ENCODE data around the gene PTAR1. TPM values are rescaled to one million over a fixed set of nuclear protein-coding genes. Genes with fewer than 3 reads are reported as not detected.
A peak's percentile ranks its signal among the peaks of the same experiment; 100 is the strongest.

Gene PTAR1
- polyA plus RNA-seq, 3 donors = 51.4 to 63.1 (median 62.6) TPM

GRCh38 chr9:69696802-69697201 lies 63.0 kb downstream of the PTAR1 start:
- DNase-seq (ENCODE audit: extremely low read depth in 1 of 11, low read depth in 9 of 11, low spot score in 4 of 11) = no peak

GRCh38 chr9:69689991-69690538 lies 69.7 kb downstream of the PTAR1 start:
- DNase-seq (ENCODE audit: extremely low read depth in 1 of 11, low read depth in 9 of 11, low spot score in 4 of 11) = no peak

GRCh38 chr9:69683927-69684326 lies 75.9 kb downstream of the PTAR1 start:
- no peak for DNase-seq (ENCODE audit: extremely low read depth in 1 of 11, low read depth in 9 of 11, low spot score in 4 of 11)

GRCh38 chr9:69678843-69679538 lies 80.8 kb downstream of the PTAR1 start:
- DNase-seq (ENCODE audit: extremely low read depth in 1 of 11, low read depth in 9 of 11, low spot score in 4 of 11) = no peak

GRCh38 chr9:69677931-69678330 lies 81.9 kb downstream of the PTAR1 start:
- no peak for DNase-seq (ENCODE audit: extremely low read depth in 1 of 11, low read depth in 9 of 11, low spot score in 4 of 11)

GRCh38 chr9:69675563-69675962 lies 84.2 kb downstream of the PTAR1 start:
- no peak for DNase-seq (ENCODE audit: extremely low read depth in 1 of 11, low read depth in 9 of 11, low spot score in 4 of 11)

- DNase-seq (ENCODE audit: extremely low read depth in 1 of 11, low read depth in 9 of 11, low spot score in 4 of 11) = peak in 1 of 11 donors; percentile 31
Measured at GRCh38 chr9:69674716-69675438, 84.9 kb downstream of the PTAR1 start.

GRCh38 chr9:69674112-69674685 lies 85.6 kb downstream of the PTAR1 start:
- no peak for DNase-seq (ENCODE audit: extremely low read depth in 1 of 11, low read depth in 9 of 11, low spot score in 4 of 11)

GRCh38 chr9:69673311-69673640 lies 86.5 kb downstream of the PTAR1 start:
- no peak for DNase-seq (ENCODE audit: extremely low read depth in 1 of 11, low read depth in 9 of 11, low spot score in 4 of 11)

GRCh38 chr9:69672596-69673310 lies 87.1 kb downstream of the PTAR1 start:
- peak; percentile 73 to 91 (median 83) for DNase-seq (ENCODE audit: extremely low read depth in 1 of 11, low read depth in 9 of 11, low spot score in 4 of 11)

GRCh38 chr9:69671879-69672595 lies 87.8 kb downstream of the PTAR1 start, which contains the start of gene APBA1:
Gene APBA1 (minus strand): TSS chr9:69672371.
- DNase-seq (ENCODE audit: extremely low read depth in 1 of 11, low read depth in 9 of 11, low spot score in 4 of 11) = peak in 7 of 11 donors; percentile 55 to 79 (median 70)

- no peak for DNase-seq (ENCODE audit: extremely low read depth in 1 of 11, low read depth in 9 of 11, low spot score in 4 of 11)
Measured at GRCh38 chr9:69671311-69671878, 88.4 kb downstream of the PTAR1 start.

- DNase-seq (ENCODE audit: extremely low read depth in 1 of 11, low read depth in 9 of 11, low spot score in 4 of 11) = no peak
Measured at GRCh38 chr9:69667306-69667705, 92.5 kb downstream of the PTAR1 start.

GRCh38 chr9:69660304-69660703 lies 99.5 kb downstream of the PTAR1 start:
- DNase-seq (ENCODE audit: extremely low read depth in 1 of 11, low read depth in 9 of 11, low spot score in 4 of 11) = no peak

Other genes starting within 250 kb of the PTAR1 start
- gene APBA1, start 87.6 kb downstream of the PTAR1 start, polyA plus RNA-seq (ENCODE audit: insufficient read length in 3 of 3) = 10 to 100 TPM; 13.3 to 18.1 (median 16.2) TPM
- 1 to 10 TPM; 1.3 to 1.9 (median 1.5) TPM for gene CFAP95, start 60.8 kb upstream of the PTAR1 start, polyA plus RNA-seq (ENCODE audit: insufficient read length in 3 of 3)

Measured in renal cortex interstitium (tissue), 11 donors.